ENCODE data around the gene BLOC1S3. TPM values are rescaled to one million over a fixed set of nuclear protein-coding genes. Genes with fewer than 3 reads are reported as not detected.

BLOC1S3 gene
- total and polyA plus RNA-seq, 2 of the 13 experiments (the other 11 are each of a cell fraction or from before 2014, with no cell fraction given) = 4.3 to 4.8 TPM

- TF ChIP-seq ZNF318 (CRISPR knock-in tag; IDR thresholded peaks at IDR 0.05) (no peak), FOXA3 (CRISPR knock-in tag; IDR thresholded peaks at IDR 0.05) (no peak; the same call in 1 of the 2 replicates), CCAR2 (optimal IDR thresholded peaks at IDR 0.05; ENCODE audit: low read depth, low read length) (no peak), ZNF607 (CRISPR knock-in tag; IDR thresholded peaks at IDR 0.05; ENCODE audit: borderline replicate concordance) (0 out of 2 replicates have a peak, but pooled peaks have one; percentile 26), TMF1 (CRISPR knock-in tag; IDR thresholded peaks at IDR 0.05; ENCODE audit: low read depth) (no peak), MYC (CRISPR knock-in tag; IDR thresholded peaks at IDR 0.05; ENCODE audit: borderline replicate concordance) (peak; percentile 67; the same call in 1 of the 2 replicates), TEAD2 (CRISPR knock-in tag; IDR thresholded peaks at IDR 0.05) (no peak), MLXIP (CRISPR knock-in tag; IDR thresholded peaks at IDR 0.05; ENCODE audit: borderline replicate concordance) (no peak), ZNF720 (CRISPR knock-in tag; IDR thresholded peaks at IDR 0.05) (no peak), ZBTB4 (CRISPR knock-in tag; IDR thresholded peaks at IDR 0.05; ENCODE audit: borderline replicate concordance) (no peak), RBAK (CRISPR knock-in tag; IDR thresholded peaks at IDR 0.05) (no peak), TEF (CRISPR knock-in tag; IDR thresholded peaks at IDR 0.05) (no peak), REL (CRISPR knock-in tag; conservative IDR thresholded peaks at IDR 0.05) (no peak)
Measured at GRCh38 chr19:45154064-45154827, 24.3 kb upstream of the BLOC1S3 start (continued).

Data from HepG2 (cell line).